ENCODE measurements around the gene ARID5A. TPM values are rescaled to one million over a fixed set of nuclear protein-coding genes. Genes with fewer than 3 reads are reported as not detected.

Gene ARID5A
- total and polyA plus RNA-seq, 2 of the 13 experiments (the other 11 are each of a cell fraction or from before 2014, with no cell fraction given) = 6.0 to 9.5 TPM

DNA sequence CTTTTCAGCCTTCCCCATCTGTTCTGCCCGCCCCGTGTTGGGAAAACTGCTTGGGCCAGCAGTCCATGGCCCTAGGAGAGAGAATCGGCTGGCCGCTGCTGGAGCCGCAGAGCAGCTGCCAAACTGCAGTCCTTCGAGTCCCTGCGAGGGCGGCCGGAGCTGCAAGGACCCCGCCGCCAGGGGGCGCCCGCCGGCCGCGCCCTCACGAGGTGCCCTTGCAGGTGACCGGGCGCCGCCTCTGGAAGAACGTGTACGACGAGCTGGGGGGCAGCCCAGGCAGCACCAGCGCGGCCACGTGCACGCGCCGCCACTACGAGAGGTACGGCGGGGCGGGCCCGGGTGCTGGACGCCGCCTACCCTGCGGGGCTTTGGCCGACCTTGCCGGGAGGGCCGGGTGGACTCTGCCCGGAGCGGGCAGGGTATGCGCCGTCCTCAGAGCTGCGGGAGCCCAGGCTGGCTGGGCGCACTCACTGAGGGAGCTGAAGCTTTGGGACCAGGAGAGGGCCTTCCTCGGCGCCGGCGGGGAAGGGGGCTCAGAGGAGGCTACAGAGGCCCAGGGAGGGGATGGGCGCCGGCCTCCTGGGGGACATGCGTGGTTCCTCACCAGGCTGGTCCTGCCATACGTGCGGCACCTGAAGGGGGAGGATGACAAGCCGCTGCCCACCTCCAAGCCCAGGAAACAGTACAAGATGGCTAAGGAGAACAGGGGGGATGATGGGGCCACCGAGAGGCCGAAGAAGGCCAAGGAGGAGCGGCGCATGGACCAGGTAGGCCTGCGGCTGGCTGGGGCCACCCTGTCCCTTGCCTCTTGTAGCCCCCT is 13.6 kb downstream of the ARID5A start (continued):
- TF ChIP-seq ZNF772 (CRISPR knock-in tag; IDR thresholded peaks at IDR 0.05) (peak; percentile 48; the same call in 1 of the 2 replicates), ZNF44 (CRISPR knock-in tag; IDR thresholded peaks at IDR 0.05) (peak; percentile 98), TP53 (CRISPR knock-in tag; conservative IDR thresholded peaks at IDR 0.05) (no peak), RELA (CRISPR knock-in tag; IDR thresholded peaks at IDR 0.05) (peak; percentile 71), SALL2 (CRISPR knock-in tag; IDR thresholded peaks at IDR 0.05) (peak; percentile 97; the same call in 1 of the 2 replicates), PCBP2 (optimal IDR thresholded peaks at IDR 0.05; ENCODE audit: low read depth, low read length, poor library complexity, severe bottlenecking) (no peak)
- TF ChIP-seq, protein P1, sequence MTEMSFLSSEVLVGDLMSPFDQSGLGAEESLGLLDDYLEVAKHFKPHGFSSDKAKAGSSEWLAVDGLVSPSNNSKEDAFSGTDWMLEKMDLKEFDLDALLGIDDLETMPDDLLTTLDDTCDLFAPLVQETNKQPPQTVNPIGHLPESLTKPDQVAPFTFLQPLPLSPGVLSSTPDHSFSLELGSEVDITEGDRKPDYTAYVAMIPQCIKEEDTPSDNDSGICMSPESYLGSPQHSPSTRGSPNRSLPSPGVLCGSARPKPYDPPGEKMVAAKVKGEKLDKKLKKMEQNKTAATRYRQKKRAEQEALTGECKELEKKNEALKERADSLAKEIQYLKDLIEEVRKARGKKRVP (CRISPR knock-in tag; IDR thresholded peaks at IDR 0.05) = peak in 1 of 2 experiments; percentile 65; a peak in 1 of 4 replicates
- TF ChIP-seq, protein P2, sequence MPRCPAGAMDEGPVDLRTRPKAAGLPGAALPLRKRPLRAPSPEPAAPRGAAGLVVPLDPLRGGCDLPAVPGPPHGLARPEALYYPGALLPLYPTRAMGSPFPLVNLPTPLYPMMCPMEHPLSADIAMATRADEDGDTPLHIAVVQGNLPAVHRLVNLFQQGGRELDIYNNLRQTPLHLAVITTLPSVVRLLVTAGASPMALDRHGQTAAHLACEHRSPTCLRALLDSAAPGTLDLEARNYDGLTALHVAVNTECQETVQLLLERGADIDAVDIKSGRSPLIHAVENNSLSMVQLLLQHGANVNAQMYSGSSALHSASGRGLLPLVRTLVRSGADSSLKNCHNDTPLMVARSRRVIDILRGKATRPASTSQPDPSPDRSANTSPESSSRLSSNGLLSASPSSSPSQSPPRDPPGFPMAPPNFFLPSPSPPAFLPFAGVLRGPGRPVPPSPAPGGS (CRISPR knock-in tag; IDR thresholded peaks at IDR 0.05) = peak; percentile 98
- TF ChIP-seq, protein P3, sequence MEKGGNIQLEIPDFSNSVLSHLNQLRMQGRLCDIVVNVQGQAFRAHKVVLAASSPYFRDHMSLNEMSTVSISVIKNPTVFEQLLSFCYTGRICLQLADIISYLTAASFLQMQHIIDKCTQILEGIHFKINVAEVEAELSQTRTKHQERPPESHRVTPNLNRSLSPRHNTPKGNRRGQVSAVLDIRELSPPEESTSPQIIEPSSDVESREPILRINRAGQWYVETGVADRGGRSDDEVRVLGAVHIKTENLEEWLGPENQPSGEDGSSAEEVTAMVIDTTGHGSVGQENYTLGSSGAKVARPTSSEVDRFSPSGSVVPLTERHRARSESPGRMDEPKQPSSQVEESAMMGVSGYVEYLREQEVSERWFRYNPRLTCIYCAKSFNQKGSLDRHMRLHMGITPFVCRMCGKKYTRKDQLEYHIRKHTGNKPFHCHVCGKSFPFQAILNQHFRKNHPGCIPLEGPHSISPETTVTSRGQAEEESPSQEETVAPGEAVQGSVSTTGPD (CRISPR knock-in tag; IDR thresholded peaks at IDR 0.05) = no peak
- TF ChIP-seq, protein P4, sequence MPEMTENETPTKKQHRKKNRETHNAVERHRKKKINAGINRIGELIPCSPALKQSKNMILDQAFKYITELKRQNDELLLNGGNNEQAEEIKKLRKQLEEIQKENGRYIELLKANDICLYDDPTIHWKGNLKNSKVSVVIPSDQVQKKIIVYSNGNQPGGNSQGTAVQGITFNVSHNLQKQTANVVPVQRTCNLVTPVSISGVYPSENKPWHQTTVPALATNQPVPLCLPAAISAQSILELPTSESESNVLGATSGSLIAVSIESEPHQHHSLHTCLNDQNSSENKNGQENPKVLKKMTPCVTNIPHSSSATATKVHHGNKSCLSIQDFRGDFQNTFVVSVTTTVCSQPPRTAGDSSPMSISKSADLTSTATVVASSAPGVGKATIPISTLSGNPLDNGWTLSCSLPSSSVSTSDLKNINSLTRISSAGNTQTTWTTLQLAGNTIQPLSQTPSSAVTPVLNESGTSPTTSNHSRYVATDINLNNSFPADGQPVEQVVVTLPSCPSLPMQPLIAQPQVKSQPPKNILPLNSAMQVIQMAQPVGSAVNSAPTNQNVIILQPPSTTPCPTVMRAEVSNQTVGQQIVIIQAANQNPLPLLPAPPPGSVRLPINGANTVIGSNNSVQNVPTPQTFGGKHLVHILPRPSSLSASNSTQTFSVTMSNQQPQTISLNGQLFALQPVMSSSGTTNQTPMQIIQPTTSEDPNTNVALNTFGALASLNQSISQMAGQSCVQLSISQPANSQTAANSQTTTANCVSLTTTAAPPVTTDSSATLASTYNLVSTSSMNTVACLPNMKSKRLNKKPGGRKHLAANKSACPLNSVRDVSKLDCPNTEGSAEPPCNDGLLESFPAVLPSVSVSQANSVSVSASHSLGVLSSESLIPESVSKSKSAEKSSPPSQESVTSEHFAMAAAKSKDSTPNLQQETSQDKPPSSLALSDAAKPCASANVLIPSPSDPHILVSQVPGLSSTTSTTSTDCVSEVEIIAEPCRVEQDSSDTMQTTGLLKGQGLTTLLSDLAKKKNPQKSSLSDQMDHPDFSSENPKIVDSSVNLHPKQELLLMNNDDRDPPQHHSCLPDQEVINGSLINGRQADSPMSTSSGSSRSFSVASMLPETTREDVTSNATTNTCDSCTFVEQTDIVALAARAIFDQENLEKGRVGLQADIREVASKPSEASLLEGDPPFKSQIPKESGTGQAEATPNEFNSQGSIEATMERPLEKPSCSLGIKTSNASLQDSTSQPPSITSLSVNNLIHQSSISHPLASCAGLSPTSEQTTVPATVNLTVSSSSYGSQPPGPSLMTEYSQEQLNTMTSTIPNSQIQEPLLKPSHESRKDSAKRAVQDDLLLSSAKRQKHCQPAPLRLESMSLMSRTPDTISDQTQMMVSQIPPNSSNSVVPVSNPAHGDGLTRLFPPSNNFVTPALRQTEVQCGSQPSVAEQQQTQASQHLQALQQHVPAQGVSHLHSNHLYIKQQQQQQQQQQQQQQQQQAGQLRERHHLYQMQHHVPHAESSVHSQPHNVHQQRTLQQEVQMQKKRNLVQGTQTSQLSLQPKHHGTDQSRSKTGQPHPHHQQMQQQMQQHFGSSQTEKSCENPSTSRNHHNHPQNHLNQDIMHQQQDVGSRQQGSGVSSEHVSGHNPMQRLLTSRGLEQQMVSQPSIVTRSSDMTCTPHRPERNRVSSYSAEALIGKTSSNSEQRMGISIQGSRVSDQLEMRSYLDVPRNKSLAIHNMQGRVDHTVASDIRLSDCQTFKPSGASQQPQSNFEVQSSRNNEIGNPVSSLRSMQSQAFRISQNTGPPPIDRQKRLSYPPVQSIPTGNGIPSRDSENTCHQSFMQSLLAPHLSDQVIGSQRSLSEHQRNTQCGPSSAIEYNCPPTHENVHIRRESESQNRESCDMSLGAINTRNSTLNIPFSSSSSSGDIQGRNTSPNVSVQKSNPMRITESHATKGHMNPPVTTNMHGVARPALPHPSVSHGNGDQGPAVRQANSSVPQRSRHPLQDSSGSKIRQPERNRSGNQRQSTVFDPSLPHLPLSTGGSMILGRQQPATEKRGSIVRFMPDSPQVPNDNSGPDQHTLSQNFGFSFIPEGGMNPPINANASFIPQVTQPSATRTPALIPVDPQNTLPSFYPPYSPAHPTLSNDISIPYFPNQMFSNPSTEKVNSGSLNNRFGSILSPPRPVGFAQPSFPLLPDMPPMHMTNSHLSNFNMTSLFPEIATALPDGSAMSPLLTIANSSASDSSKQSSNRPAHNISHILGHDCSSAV (CRISPR knock-in tag; IDR thresholded peaks at IDR 0.05; ENCODE audit: borderline replicate concordance) = peak; percentile 94; the same call in 1 of the 2 replicates
- TF ChIP-seq, protein P5, sequence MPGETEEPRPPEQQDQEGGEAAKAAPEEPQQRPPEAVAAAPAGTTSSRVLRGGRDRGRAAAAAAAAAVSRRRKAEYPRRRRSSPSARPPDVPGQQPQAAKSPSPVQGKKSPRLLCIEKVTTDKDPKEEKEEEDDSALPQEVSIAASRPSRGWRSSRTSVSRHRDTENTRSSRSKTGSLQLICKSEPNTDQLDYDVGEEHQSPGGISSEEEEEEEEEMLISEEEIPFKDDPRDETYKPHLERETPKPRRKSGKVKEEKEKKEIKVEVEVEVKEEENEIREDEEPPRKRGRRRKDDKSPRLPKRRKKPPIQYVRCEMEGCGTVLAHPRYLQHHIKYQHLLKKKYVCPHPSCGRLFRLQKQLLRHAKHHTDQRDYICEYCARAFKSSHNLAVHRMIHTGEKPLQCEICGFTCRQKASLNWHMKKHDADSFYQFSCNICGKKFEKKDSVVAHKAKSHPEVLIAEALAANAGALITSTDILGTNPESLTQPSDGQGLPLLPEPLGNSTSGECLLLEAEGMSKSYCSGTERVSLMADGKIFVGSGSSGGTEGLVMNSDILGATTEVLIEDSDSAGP (CRISPR knock-in tag; IDR thresholded peaks at IDR 0.05; ENCODE audit: borderline replicate concordance) = peak; percentile 97
- TF ChIP-seq, protein P6, sequence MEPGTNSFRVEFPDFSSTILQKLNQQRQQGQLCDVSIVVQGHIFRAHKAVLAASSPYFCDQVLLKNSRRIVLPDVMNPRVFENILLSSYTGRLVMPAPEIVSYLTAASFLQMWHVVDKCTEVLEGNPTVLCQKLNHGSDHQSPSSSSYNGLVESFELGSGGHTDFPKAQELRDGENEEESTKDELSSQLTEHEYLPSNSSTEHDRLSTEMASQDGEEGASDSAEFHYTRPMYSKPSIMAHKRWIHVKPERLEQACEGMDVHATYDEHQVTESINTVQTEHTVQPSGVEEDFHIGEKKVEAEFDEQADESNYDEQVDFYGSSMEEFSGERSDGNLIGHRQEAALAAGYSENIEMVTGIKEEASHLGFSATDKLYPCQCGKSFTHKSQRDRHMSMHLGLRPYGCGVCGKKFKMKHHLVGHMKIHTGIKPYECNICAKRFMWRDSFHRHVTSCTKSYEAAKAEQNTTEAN (CRISPR knock-in tag; conservative IDR thresholded peaks at IDR 0.05) = peak; percentile 90; the same call in 1 of the 2 replicates
